Measurements from ENCODE around the gene PROZ. TPM values are rescaled to one million over a fixed set of nuclear protein-coding genes. Genes with fewer than 3 reads are reported as not detected.

Gene PROZ
- total RNA-seq, 4 donors from 2014 or later, result not detected

GRCh38 chr13:113201815-113202214, 43.4 kb downstream of the PROZ start:
- no peak for DNase-seq
- Histone ChIP-seq H3K4me1 (peaks cover 2 to 43% (median 3%) of the 10 kb centered on the region in 3 donors), H3K9me3 (no peaks in the 10 kb centered on the region), H3K27ac (no peak overlapping the region), H3K27me3 (no peaks in the 10 kb centered on the region), H3K4me3 (no peak overlapping the region), H3K36me3 (peaks cover 0 to 60% (median 26%) of the 10 kb centered on the region in 3 donors)
- intact Hi-C loops (cut with DNase I), result no loop called here
- TF ChIP-seq CTCF (IDR thresholded peaks at IDR 0.05) (no peak), POLR2A (IDR thresholded peaks at IDR 0.05) (no peak)
- WGBS, 2 donors, result 80 to 84% methylated on average over 2 of the region's 2 CpGs

- Histone ChIP-seq H3K27me3 (no peaks in the 10 kb centered on the region), H3K36me3 (peaks cover 0 to 49% (median 18%) of the 10 kb centered on the region in 3 donors), H3K9me3 (no peaks in the 10 kb centered on the region), H3K4me3 (no peak overlapping the region), H3K4me1 (peaks cover 8 to 54% (median 13%) of the 10 kb centered on the region in 3 donors), H3K27ac (no peak overlapping the region)
- no peak for DNase-seq
- 81 to 88% methylated on average over 4 of the region's 4 CpGs for WGBS, 2 donors
- TF ChIP-seq CTCF (IDR thresholded peaks at IDR 0.05) (no peak), POLR2A (IDR thresholded peaks at IDR 0.05) (no peak)
- intact Hi-C loops (cut with DNase I), result no loop called here
Observed at GRCh38 chr13:113202912-113203311, 44.5 kb downstream of the PROZ start.

GRCh38 chr13:113203507-113204377, 45.3 kb downstream of the PROZ start:
- DNase-seq, result no peak
- intact Hi-C loops (cut with DNase I), result no loop called here
- no peaks in the 10 kb centered on the region for H3K27me3 ChIP-seq
- H3K36me3 ChIP-seq, result peaks cover 0 to 41% (median 13%) of the 10 kb centered on the region in 3 donors
- peaks cover 9 to 55% (median 13%) of the 10 kb centered on the region in 3 donors for H3K4me1 ChIP-seq
- WGBS, 2 donors, result 100% methylated on average over 5 of the region's 12 CpGs; no CpG with 5 or more reads in 1 of the 2 donors
- H3K27ac ChIP-seq, result no peak overlapping the region
- H3K9me3 ChIP-seq, result no peaks in the 10 kb centered on the region
- no peak overlapping the region for H3K4me3 ChIP-seq
- TF ChIP-seq CTCF (IDR thresholded peaks at IDR 0.05) (no peak), POLR2A (IDR thresholded peaks at IDR 0.05) (no peak)

- Histone ChIP-seq H3K4me1 (peaks cover 9 to 55% (median 13%) of the 10 kb centered on the region in 3 donors), H3K27me3 (no peaks in the 10 kb centered on the region), H3K4me3 (no peak overlapping the region), H3K9me3 (no peaks in the 10 kb centered on the region), H3K36me3 (peaks cover 0 to 35% (median 13%) of the 10 kb centered on the region in 3 donors), H3K27ac (no peak overlapping the region)
- 92 to 100% methylated on average over 2 to 4 of the region's 5 CpGs for WGBS, 2 donors
- DNase-seq, result no peak
- intact Hi-C loops (cut with DNase I), result no loop called here
- TF ChIP-seq CTCF (IDR thresholded peaks at IDR 0.05), result no peak
- no peak for TF ChIP-seq POLR2A (IDR thresholded peaks at IDR 0.05)
Observed at GRCh38 chr13:113204378-113204734, 45.9 kb downstream of the PROZ start.

GRCh38 chr13:113205428-113205931, 47.0 kb downstream of the PROZ start:
- no peak for DNase-seq
- H3K9me3 ChIP-seq, result no peaks in the 10 kb centered on the region
- intact Hi-C loops (cut with DNase I), result no loop called here
- H3K36me3 ChIP-seq, result peaks cover 0 to 24% (median 6%) of the 10 kb centered on the region in 3 donors
- H3K27ac ChIP-seq, result peak overlapping the region in 1 of 4 donors; percentile 30
- H3K4me3 ChIP-seq, result no peak overlapping the region
- 28 to 33% methylated on average over 5 of the region's 5 CpGs for WGBS, 2 donors
- H3K4me1 ChIP-seq, result peaks cover 9 to 62% (median 13%) of the 10 kb centered on the region in 3 donors
- no peaks in the 10 kb centered on the region for H3K27me3 ChIP-seq
- TF ChIP-seq POLR2A (IDR thresholded peaks at IDR 0.05) (no peak), CTCF (IDR thresholded peaks at IDR 0.05) (no peak)
